OCI-LY3 (cell line): ENCODE measurements around the gene PSMG3.

Experiments used
- EZH2phosphoT487 ChIP-seq: fragments of 200-600 bp; shearing (Covaris generic); IDR thresholded peaks from 2 replicates; pipeline ENCODE4 v1.6.1; 2018; ENCODE audit warnings: antibody characterized with exemption, mixed run types, low read depth
- TF ChIP-seq, protein P1 (sequence below): fragments of 200-600, 300-600 bp; sonication (generic); IDR thresholded peaks from 2 replicates; pipeline ENCODE4 v1.5.1; 2014; ENCODE audit warnings: antibody characterized with exemption, low read length, low read depth

GRCh38 chr7:1595636-1596035, 25.8 kb upstream of the PSMG3 start:
- TF ChIP-seq EZH2phosphoT487, result no peak
- TF ChIP-seq, protein P1, sequence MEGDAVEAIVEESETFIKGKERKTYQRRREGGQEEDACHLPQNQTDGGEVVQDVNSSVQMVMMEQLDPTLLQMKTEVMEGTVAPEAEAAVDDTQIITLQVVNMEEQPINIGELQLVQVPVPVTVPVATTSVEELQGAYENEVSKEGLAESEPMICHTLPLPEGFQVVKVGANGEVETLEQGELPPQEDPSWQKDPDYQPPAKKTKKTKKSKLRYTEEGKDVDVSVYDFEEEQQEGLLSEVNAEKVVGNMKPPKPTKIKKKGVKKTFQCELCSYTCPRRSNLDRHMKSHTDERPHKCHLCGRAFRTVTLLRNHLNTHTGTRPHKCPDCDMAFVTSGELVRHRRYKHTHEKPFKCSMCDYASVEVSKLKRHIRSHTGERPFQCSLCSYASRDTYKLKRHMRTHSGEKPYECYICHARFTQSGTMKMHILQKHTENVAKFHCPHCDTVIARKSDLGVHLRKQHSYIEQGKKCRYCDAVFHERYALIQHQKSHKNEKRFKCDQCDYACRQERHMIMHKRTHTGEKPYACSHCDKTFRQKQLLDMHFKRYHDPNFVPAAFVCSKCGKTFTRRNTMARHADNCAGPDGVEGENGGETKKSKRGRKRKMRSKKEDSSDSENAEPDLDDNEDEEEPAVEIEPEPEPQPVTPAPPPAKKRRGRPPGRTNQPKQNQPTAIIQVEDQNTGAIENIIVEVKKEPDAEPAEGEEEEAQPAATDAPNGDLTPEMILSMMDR, result no peak
